OCI-LY7 (cell line): ENCODE measurements around the gene ANGPTL8. TPM values are rescaled to one million over a fixed set of nuclear protein-coding genes. Genes with fewer than 3 reads are reported as not detected.

Experiments
- BruUV-seq: library from RNA; stranded (reverse); fragments of 400-500 nt; replicated peaks from 2 replicates; lab custom pipeline; 2021; lab: Mats Ljungman, UMichigan
- CTCF ChIA-PET: fragments of 300-600 bp; sonication (Branson Sonifier 250); formaldehyde crosslinking; loops from one replicate; lab custom pipeline; 2022; ENCODE audit warnings: antibody characterized with exemption; ENCODE audit not compliant: unreplicated experiment; lab: Charles Lee
- POLR2A ChIA-PET: fragments of 300-600 bp; sonication (Branson Sonifier 250); formaldehyde crosslinking; loops from one replicate; lab custom pipeline; 2022; ENCODE audit warnings: antibody characterized with exemption; lab: Charles Lee
- DNase-seq: peaks from one replicate; pipeline ENCODE4 v3.0.0-alpha.2; 2015; ENCODE audit warnings: low spot score
- H2AFZ ChIP-seq: fragments of 200-600 bp; sonication (generic), shearing (Covaris generic); 2 replicates; pipeline ENCODE4 v1.6.1; 2014; ENCODE audit warnings: mild to moderate bottlenecking, antibody characterized with exemption, low read length, moderate library complexity
- H3K27ac ChIP-seq: fragments of 200-600 bp; sonication (generic); 2 replicates; pipeline ENCODE4 v1.5.1; 2014; ENCODE audit warnings: mixed run types, low read depth, mild to moderate bottlenecking, moderate library complexity, low read length, inconsistent platforms; ENCODE audit not compliant: poor library complexity, severe bottlenecking
- H3K36me3 ChIP-seq: fragments of 200-600 bp; sonication (generic); 2 replicates; pipeline ENCODE4 v1.6.1; 2014; ENCODE audit warnings: mild to moderate bottlenecking, antibody characterized with exemption, low read length, moderate library complexity, mixed read lengths; ENCODE audit not compliant: insufficient read depth
- H3K4me1 ChIP-seq: fragments of 200-600 bp; sonication (generic); 2 replicates; pipeline ENCODE4 v1.5.1; 2014; ENCODE audit warnings: mild to moderate bottlenecking, low read length; ENCODE audit not compliant: insufficient read depth, poor library complexity, severe bottlenecking
- H3K4me2 ChIP-seq: fragments of 200-600 bp; sonication (generic); 2 replicates; pipeline ENCODE4 v1.6.1; 2014; ENCODE audit warnings: mild to moderate bottlenecking, low read length
- H3K4me3 ChIP-seq: fragments of 200-600 bp; sonication (generic); 2 replicates; pipeline ENCODE4 v1.5.1; 2014; ENCODE audit warnings: mild to moderate bottlenecking, low read depth, low read length; ENCODE audit not compliant: poor library complexity, severe bottlenecking
- H3K79me2 ChIP-seq: fragments of 200-600 bp; sonication (generic); 2 replicates; pipeline ENCODE4 v1.6.1; 2016; ENCODE audit warnings: low read depth, mild to moderate bottlenecking, low read length, moderate library complexity, mixed read lengths; ENCODE audit not compliant: insufficient read depth
- H3K9me2 ChIP-seq: fragments of 200-600 bp; sonication (generic); 2 replicates; pipeline ENCODE4 v1.6.1; 2016; ENCODE audit warnings: mild to moderate bottlenecking, low read length, mixed read lengths; ENCODE audit not compliant: insufficient read depth
- H3K9me3 ChIP-seq: fragments of 200-600 bp; sonication (generic); 2 replicates; pipeline ENCODE4 v1.6.1; 2014; ENCODE audit warnings: mild to moderate bottlenecking, mixed run types, low read length, mixed read lengths
- H4K20me1 ChIP-seq: fragments of 200-600 bp; sonication (generic); 2 replicates; pipeline ENCODE4 v1.6.1; 2014; ENCODE audit warnings: mild to moderate bottlenecking, antibody characterized with exemption, low read length, moderate library complexity, mixed read lengths; ENCODE audit not compliant: insufficient read depth
- EZH2phosphoT487 ChIP-seq: fragments of 200-600 bp; sonication (generic); IDR thresholded peaks from 2 replicates; pipeline ENCODE4 v1.6.1; 2018; ENCODE audit warnings: low read depth, borderline replicate concordance, mild to moderate bottlenecking, mixed run types, antibody characterized with exemption, low read length, moderate library complexity, mixed read lengths
- intact Hi-C: fragments of 100-400 bp; cut with micrococcal nuclease; formaldehyde crosslinking; loops from one replicate; pipeline ENCODE4 v1.10.0; 2022; ENCODE audit not compliant: unreplicated experiment
- total RNA-seq, 2 experiments: library from RNA; depleted of rRNA in 1 of 2; stranded (reverse); fragments of >200 nt in 1 of 2; shearing (Covaris generic) in 1 of 2; gene quantifications; 2 replicates each; pipeline ENCODE4 v1.2.3, GENCODE V29; 2014 to 2022
- TF ChIP-seq, protein P1 (sequence below): fragments of 200-600 bp; sonication (generic); conservative IDR thresholded peaks from 2 replicates; pipeline ENCODE4 v1.5.1; 2014; ENCODE audit warnings: mild to moderate bottlenecking, antibody characterized with exemption, low read length, moderate library complexity, mixed read lengths

Gene ANGPTL8
- total RNA-seq, 2 experiments from 2014 or later = not detected

DNA sequence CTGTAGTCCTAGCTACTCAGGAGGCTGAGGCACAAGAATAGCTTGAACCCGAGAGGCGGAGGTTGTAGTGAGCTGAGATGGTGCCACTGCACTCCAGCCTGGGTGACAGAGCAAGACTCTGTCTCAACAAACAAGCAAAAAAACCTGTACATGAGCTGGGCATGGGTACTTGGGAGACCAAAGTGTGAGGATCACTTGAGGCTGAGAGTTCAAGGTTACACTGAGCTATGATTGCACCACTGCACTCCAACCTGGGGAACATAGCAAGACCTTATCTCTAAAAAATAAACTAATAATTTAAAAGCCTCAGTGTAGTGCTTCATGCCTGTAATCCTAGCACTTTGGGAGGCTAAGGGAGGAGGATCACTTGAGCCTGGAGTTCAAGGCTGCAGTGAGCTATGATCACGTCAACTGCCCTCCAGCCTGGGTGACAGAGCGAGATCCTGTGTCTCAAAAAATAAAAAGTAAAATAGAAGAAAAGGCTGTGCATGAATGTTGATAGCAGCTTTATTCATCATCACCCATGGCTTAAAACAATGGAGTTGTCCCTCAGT, 35.2 kb downstream of the ANGPTL8 start:
- ChIA-PET CTCF (no interaction called here), POLR2A (interaction anchor here (0.7 kb wide), 1 partner anchor 204 kb away, joined by 3 read pairs; no protein-coding TSS in a partner anchor)
- no peak for DNase-seq
- Histone ChIP-seq H3K4me1 (peaks cover 2% of the 10 kb centered on the region), H3K9me2 (no peaks in the 10 kb centered on the region), H3K4me2 (no peak overlapping the region), H3K36me3 (no peaks in the 10 kb centered on the region), H3K4me3 (no peak overlapping the region), H4K20me1 (no peaks in the 10 kb centered on the region), H3K27ac (no peak overlapping the region), H2AFZ (no peak overlapping the region), H3K9me3 (no peaks in the 10 kb centered on the region), H3K79me2 (no peaks in the 10 kb centered on the region)
- TF ChIP-seq, protein P1, sequence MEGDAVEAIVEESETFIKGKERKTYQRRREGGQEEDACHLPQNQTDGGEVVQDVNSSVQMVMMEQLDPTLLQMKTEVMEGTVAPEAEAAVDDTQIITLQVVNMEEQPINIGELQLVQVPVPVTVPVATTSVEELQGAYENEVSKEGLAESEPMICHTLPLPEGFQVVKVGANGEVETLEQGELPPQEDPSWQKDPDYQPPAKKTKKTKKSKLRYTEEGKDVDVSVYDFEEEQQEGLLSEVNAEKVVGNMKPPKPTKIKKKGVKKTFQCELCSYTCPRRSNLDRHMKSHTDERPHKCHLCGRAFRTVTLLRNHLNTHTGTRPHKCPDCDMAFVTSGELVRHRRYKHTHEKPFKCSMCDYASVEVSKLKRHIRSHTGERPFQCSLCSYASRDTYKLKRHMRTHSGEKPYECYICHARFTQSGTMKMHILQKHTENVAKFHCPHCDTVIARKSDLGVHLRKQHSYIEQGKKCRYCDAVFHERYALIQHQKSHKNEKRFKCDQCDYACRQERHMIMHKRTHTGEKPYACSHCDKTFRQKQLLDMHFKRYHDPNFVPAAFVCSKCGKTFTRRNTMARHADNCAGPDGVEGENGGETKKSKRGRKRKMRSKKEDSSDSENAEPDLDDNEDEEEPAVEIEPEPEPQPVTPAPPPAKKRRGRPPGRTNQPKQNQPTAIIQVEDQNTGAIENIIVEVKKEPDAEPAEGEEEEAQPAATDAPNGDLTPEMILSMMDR = no peak
- no peak for TF ChIP-seq EZH2phosphoT487
- intact Hi-C loops = no loop called here
- BruUV-seq = no TSS peak

DNA sequence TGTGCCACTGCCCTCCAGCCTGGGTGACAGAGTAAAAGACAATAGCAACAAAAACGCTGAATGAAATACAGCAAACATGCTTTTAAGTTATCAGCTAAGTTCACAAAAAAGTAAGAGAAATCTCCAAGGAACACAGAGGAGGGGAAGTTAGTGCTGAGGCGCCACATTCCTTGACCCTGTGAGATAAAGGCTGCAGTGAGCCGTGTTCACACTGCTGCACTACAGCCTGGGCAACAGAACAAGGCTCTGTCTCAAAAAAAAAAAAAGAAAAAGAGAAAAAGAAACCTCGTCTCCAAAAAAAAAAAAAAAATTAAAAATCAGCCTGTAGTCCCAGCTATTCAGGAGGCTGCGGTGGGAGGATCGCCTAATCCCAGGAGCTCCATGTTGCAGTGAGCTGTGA, 39.3 kb downstream of the ANGPTL8 start:
- DNase-seq = no peak
- no peaks in the 10 kb centered on the region for H3K9me3 ChIP-seq
- no peak overlapping the region for H3K4me3 ChIP-seq
- H3K79me2 ChIP-seq = no peaks in the 10 kb centered on the region
- no TSS peak for BruUV-seq
- H2AFZ ChIP-seq = no peak overlapping the region
- POLR2A ChIA-PET = interaction anchor here (0.5 to 1.1 kb wide), 4 partner anchors 9 to 96 kb away, joined by 3 to 4 read pairs (median 4); partner anchors contain the start of gene SWSAP1
- H3K4me2 ChIP-seq = no peak overlapping the region
- intact Hi-C loops = no loop called here
- CTCF ChIA-PET = no interaction called here
- no peaks in the 10 kb centered on the region for H3K9me2 ChIP-seq
- H3K36me3 ChIP-seq = no peaks in the 10 kb centered on the region
- no peaks in the 10 kb centered on the region for H4K20me1 ChIP-seq
- H3K4me1 ChIP-seq = peaks cover 8% of the 10 kb centered on the region
- TF ChIP-seq, protein P1 = no peak
- TF ChIP-seq EZH2phosphoT487 = no peak
- H3K27ac ChIP-seq = no peak overlapping the region

DNA sequence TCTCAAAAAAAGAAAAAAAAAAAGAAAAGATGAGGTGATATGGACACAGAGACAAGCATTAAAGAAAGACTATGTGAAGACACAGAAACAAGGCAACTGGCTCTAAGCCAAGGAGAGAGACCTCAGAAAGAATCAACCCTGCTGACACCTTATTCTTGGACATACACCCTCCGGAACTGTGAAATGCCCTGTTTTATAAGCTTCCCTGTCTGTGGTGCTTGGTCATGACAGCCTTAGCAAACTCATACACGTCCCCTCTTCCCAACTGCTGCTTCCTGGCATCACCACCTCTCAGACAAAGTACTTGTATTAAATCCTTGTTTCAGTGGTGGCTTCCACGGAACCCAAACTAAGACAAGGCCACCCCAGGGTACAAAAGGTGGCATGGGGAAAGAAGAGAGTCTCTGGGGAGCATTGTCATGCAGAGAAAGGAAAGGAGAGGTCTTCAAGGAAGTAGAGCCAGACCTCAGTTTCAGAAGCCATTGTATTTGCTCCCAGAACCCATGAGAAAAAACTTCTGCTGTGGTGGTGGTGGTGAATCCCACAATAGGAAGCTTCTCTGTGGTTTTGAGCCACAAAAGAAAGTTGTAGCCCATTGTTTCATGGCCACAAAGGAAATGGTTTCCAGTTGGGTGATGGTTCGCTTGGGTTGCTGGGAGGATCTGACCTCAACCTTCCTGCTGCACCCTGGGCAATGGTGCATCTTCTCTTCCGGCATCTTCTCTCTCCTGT, 40.3 kb downstream of the ANGPTL8 start:
- no peaks in the 10 kb centered on the region for H3K9me3 ChIP-seq
- 0 out of 2 replicates have a peak overlapping the region, but pooled peaks have one; percentile 17 for H3K4me2 ChIP-seq
- DNase-seq = peak; percentile 28
- TF ChIP-seq EZH2phosphoT487 = no peak
- TF ChIP-seq, protein P1 = no peak
- BruUV-seq = no TSS peak
- H4K20me1 ChIP-seq = no peaks in the 10 kb centered on the region
- H2AFZ ChIP-seq = peak overlapping the region; percentile 62
- no peak overlapping the region for H3K4me3 ChIP-seq
- H3K27ac ChIP-seq = no peak overlapping the region
- intact Hi-C loops = no loop called here
- ChIA-PET CTCF (interaction anchor here (0.6 kb wide), 1 partner anchor 143 kb away, joined by 3 read pairs; no protein-coding TSS in a partner anchor), POLR2A (interaction anchor here (1.0 to 1.1 kb wide), 2 partner anchors 43 to 95 kb away, joined by 3 to 4 read pairs; partner anchors contain the start of gene SWSAP1)
- no peaks in the 10 kb centered on the region for H3K9me2 ChIP-seq
- H3K4me1 ChIP-seq = peaks cover 8% of the 10 kb centered on the region
- H3K36me3 ChIP-seq = no peaks in the 10 kb centered on the region
- no peaks in the 10 kb centered on the region for H3K79me2 ChIP-seq
